GM12878 (cell line): Measurements from ENCODE around the gene SINHCAF. TPM values are rescaled to one million over a fixed set of nuclear protein-coding genes. Genes with fewer than 3 reads are reported as not detected.

Source experiments
- ATAC-seq: fragments of 200-7000 bp; cut with Tn5 transposase; 3 replicates; pipeline ENCODE4 v1.9.1; 2020; ENCODE audit warnings: mild to moderate bottlenecking, moderate library complexity
- BruUV-seq: library from RNA; stranded (reverse); fragments of 400-500 nt; replicated peaks from 2 replicates; lab custom pipeline; 2021; lab: Mats Ljungman, UMichigan
- CTCF ChIA-PET: fragments of 300-600 bp; sonication (Branson Sonifier 250); formaldehyde crosslinking; extraction: SDS; loops from one replicate; lab custom pipeline; 2021; ENCODE audit warnings: inconsistent platforms; lab: Yijun Ruan, JAX
- POLR2A ChIA-PET: fragments of 350-600 bp; formaldehyde crosslinking; extraction: SDS; loops from one replicate; lab custom pipeline; 2021; ENCODE audit warnings: inconsistent platforms; lab: Charles Lee
- RAD21 ChIA-PET: fragments of 300-600 bp; sonication (Branson Sonifier 250); formaldehyde crosslinking; loops from one replicate; lab custom pipeline; 2023; ENCODE audit warnings: antibody characterized with exemption; ENCODE audit not compliant: unreplicated experiment; lab: Charles Lee
- SMC1A ChIA-PET: fragments of 300-600 bp; sonication (Branson Sonifier 250); formaldehyde crosslinking; loops from one replicate; lab custom pipeline; 2023; ENCODE audit not compliant: unreplicated experiment, uncharacterized antibody; lab: Charles Lee
- DNase-seq: peaks from one replicate; pipeline ENCODE4 v3.0.0-alpha.2; 2011; ENCODE audit warnings: low read depth, low spot score
- FAIRE-seq: peaks from 3 replicates; lab custom pipeline; 2011; peaks lifted over from hg19 to GRCh38; lab: Jason Lieb, UNC
- H2AFZ ChIP-seq: 2 replicates; pipeline ENCODE4 v1.6.0; 2011; ENCODE audit warnings: low read depth, low read length, control low read depth; ENCODE audit not compliant: control insufficient read depth
- H3K27ac ChIP-seq: 2 replicates; pipeline ENCODE4 v1.5.1; 2011; ENCODE audit warnings: control low read depth; ENCODE audit not compliant: control insufficient read depth, insufficient read depth
- H3K27me3 ChIP-seq, 2 experiments: replicated peaks in 1 of 2; 2 replicates each; pipeline versions ENCODE4 v1.6.0 to v1.6.1; 2011; ENCODE audit warnings: low read length in 1 of 2; ENCODE audit not compliant: control insufficient read depth in 2 of 2, insufficient read depth in 2 of 2
- H3K36me3 ChIP-seq, 2 experiments: 2 replicates each; pipeline ENCODE4 v1.5.1; 2011; ENCODE audit warnings: low read length in 1 of 2; ENCODE audit not compliant: control insufficient read depth in 2 of 2, insufficient read depth in 2 of 2
- H3K4me1 ChIP-seq: 2 replicates; pipeline ENCODE4 v1.6.1; 2011; ENCODE audit warnings: mild to moderate bottlenecking, low read length, moderate library complexity, mixed read lengths; ENCODE audit not compliant: control insufficient read depth, insufficient read depth
- H3K4me2 ChIP-seq: 2 replicates; pipeline ENCODE4 v1.6.0; 2011; ENCODE audit warnings: control low read depth; ENCODE audit not compliant: control insufficient read depth, insufficient read depth
- H3K4me3 ChIP-seq: fragments of 200-600 bp; sonication (generic); 2 replicates; pipeline ENCODE4 v1.5.1; 2016
- H3K79me2 ChIP-seq: 2 replicates; pipeline ENCODE4 v1.6.0; 2011; ENCODE audit warnings: low read length; ENCODE audit not compliant: control insufficient read depth, insufficient read depth
- H3K9ac ChIP-seq: 2 replicates; pipeline ENCODE4 v1.8.0; 2011; ENCODE audit warnings: low read length, control low read depth, mixed read lengths; ENCODE audit not compliant: control insufficient read depth, insufficient read depth
- H3K9me3 ChIP-seq: replicated peaks from 3 replicates; pipeline ENCODE4 v1.5.1; 2011; ENCODE audit warnings: mild to moderate bottlenecking, low read length; ENCODE audit not compliant: control insufficient read depth, insufficient read depth
- H4K20me1 ChIP-seq: 2 replicates; pipeline ENCODE4 v1.6.0; 2011; ENCODE audit not compliant: control insufficient read depth, insufficient read depth
- HDAC2 ChIP-seq: fragments of 200-600 bp; sonication (generic); IDR thresholded peaks from 2 replicates; pipeline ENCODE4 v1.6.1; 2017
- MTA3 ChIP-seq: IDR thresholded peaks from 2 replicates; pipeline ENCODE4 v1.6.1; 2012; ENCODE audit warnings: low read length, inconsistent platforms, borderline replicate concordance
- NFYB ChIP-seq: IDR thresholded peaks from 2 replicates; pipeline ENCODE4 v1.6.1; 2011; ENCODE audit warnings: low read depth, mild to moderate bottlenecking, low read length, improper control_type of control experiment, moderate library complexity; ENCODE audit not compliant: insufficient read depth
- ZBTB4 ChIP-seq: fragments of 450-650 bp; formaldehyde crosslinking; IDR thresholded peaks from 2 replicates; pipeline ENCODE4 v1.4.0; 2022; ENCODE audit warnings: mild to moderate bottlenecking, moderate library complexity
- WGBS: methylation state at CpG from one replicate; pipeline ENCODE4 v1.1.6; 2016; ENCODE audit warnings: low lambda C conversion rate; ENCODE audit not compliant: insufficient replicate concordance, insufficient coverage; ENCODE audit errors: missing lambda C conversion rate; 5-methylcytosine and 5-hydroxymethylcytosine counted together
- in situ Hi-C: fragments of 300-500 bp; cut with MboI; formaldehyde crosslinking; loops from 9 replicates; pipeline ENCODE4 v1.14.3; 2018; ENCODE audit warnings: mixed read lengths
- intact Hi-C: fragments of 100-400 bp; cut with micrococcal nuclease; formaldehyde crosslinking; loops from one replicate; pipeline ENCODE4 v1.14.2; 2022; ENCODE audit not compliant: unreplicated experiment
- polyA plus RNA-seq, 11 experiments: library from polyadenylated mRNA; depleted of rRNA in 4 of 11; unstranded in 6 of 11; stranded (reverse) in 5 of 11; fragments of >200 nt; fragmentation: Nextera tagmentation in 4 of 11; fragmentation: Illumina TruSeq in 1 of 11; extraction: Ambion mirVana in 4 of 11; extraction: Trizol in 1 of 11; gene quantifications; 1 replicate in 1 of 11; 2 replicates in 10 of 11; pipeline versions ENCODE4 v1.2.1 to v1.2.3, GENCODE V29; 2011 to 2016; ENCODE audit warnings: inconsistent platforms in 2 of 11, missing spikeins in 2 of 11, low read depth in 1 of 11
- total RNA-seq, 4 experiments: library from RNA; depleted of rRNA in 3 of 4; stranded (reverse); fragments of >200 nt in 3 of 4; fragmentation: Illumina TruSeq in 1 of 4; extraction: Trizol in 1 of 4; gene quantifications; 2 replicates each; pipeline versions ENCODE4 v1.2.1 to v1.2.3, GENCODE V29; 2013 to 2021

SINHCAF gene
- total and polyA plus RNA-seq, 10 of the 15 experiments (the other 5 are each of a cell fraction or from before 2014, with no cell fraction given): 60.4 to 156 (median 90.3) TPM

- Histone ChIP-seq H3K36me3 (no peaks in the 10 kb centered on the region), H3K27me3 (no peaks in the 10 kb centered on the region; a peak in 1 of 4 replicates), H2AFZ (no peak overlapping the region), H3K9ac (no peak overlapping the region), H3K79me2 (no peaks in the 10 kb centered on the region), H3K4me1 (peaks cover 8% of the 10 kb centered on the region), H3K4me3 (no peak overlapping the region), H3K4me2 (no peak overlapping the region), H4K20me1 (no peaks in the 10 kb centered on the region), H3K9me3 (no peaks in the 10 kb centered on the region; the same call in 2 of the 3 replicates), H3K27ac (no peak overlapping the region)
- ChIA-PET SMC1A (interaction anchor here (1.2 kb wide), 1 partner anchor 21 kb away, joined by 3 read pairs; no protein-coding TSS in a partner anchor), CTCF (interaction anchor here (0.8 to 2.7 kb wide), 3 partner anchors 10 to 115 kb away, joined by 3 to 9 read pairs (median 7); no protein-coding TSS in a partner anchor), POLR2A (no interaction called here), RAD21 (interaction anchor here (0.9 kb wide), 1 partner anchor 39 kb away, joined by 3 read pairs; no protein-coding TSS in a partner anchor)
- no peak for FAIRE-seq
- BruUV-seq: no TSS peak
- TF ChIP-seq ZBTB4 (CRISPR knock-in tag) (no peak), NFYB (no peak), HDAC2 (no peak), MTA3 (no peak)
- WGBS: 67% methylated on average over 11 of the region's 11 CpGs
- intact Hi-C loops (no loop called here), in situ Hi-C loops (no loop called here)
- no peak for ATAC-seq
- no peak for DNase-seq
These were observed 93.5 kb downstream of the SINHCAF start for GRCh38 chr12:31232361-31232965.
